ENCODE measurements around the gene RASGRP4.

RASGRP4 gene

DNA sequence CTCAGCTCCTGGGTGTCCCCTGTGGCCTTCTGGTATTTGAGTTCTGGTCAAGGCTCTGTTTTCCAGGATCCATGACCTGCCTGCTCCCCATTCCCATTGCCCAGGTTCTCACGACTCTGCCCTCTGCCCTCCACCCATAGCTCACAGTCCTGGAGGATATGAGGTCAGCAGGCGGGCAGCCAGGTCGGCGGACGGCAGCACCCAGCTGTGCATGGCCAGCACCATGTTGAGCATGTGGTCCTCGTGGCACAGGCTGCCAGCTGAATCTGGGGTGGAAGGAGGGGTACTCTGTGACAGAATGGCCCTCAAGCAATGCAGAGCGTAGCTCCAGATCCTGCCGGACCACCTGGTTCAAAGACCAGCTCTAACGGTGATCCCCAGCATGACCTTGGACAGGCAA lies 5.1 kb downstream of the RASGRP4 start:
- H3K4me1 ChIP-seq (ENCODE audit: insufficient read depth, low read length, poor library complexity, severe bottlenecking): peaks cover 9% of the 10 kb centered on the region
- no peaks in the 10 kb centered on the region for H3K79me2 ChIP-seq (ENCODE audit: insufficient read depth, low read length)
- H3F3A ChIP-seq (ENCODE audit: low read depth): no peaks in the 10 kb centered on the region
- no peaks in the 10 kb centered on the region for H4K20me1 ChIP-seq (ENCODE audit: insufficient read depth, low read length, poor library complexity, severe bottlenecking)
- no peaks in the 10 kb centered on the region for H3K36me3 ChIP-seq (ENCODE audit: insufficient read depth, low read length)
- H3K27me3 ChIP-seq (ENCODE audit: insufficient read depth, low read length, poor library complexity, severe bottlenecking): no peaks in the 10 kb centered on the region
- no peak overlapping the region for H3K9ac ChIP-seq (ENCODE audit: low read depth, low read length, poor library complexity, severe bottlenecking)
- TF ChIP-seq, protein P1, sequence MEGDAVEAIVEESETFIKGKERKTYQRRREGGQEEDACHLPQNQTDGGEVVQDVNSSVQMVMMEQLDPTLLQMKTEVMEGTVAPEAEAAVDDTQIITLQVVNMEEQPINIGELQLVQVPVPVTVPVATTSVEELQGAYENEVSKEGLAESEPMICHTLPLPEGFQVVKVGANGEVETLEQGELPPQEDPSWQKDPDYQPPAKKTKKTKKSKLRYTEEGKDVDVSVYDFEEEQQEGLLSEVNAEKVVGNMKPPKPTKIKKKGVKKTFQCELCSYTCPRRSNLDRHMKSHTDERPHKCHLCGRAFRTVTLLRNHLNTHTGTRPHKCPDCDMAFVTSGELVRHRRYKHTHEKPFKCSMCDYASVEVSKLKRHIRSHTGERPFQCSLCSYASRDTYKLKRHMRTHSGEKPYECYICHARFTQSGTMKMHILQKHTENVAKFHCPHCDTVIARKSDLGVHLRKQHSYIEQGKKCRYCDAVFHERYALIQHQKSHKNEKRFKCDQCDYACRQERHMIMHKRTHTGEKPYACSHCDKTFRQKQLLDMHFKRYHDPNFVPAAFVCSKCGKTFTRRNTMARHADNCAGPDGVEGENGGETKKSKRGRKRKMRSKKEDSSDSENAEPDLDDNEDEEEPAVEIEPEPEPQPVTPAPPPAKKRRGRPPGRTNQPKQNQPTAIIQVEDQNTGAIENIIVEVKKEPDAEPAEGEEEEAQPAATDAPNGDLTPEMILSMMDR (conservative IDR thresholded peaks at IDR 0.05; ENCODE audit: low read length): no peak
- no peak for TF ChIP-seq EZH2phosphoT487 (IDR thresholded peaks at IDR 0.05; ENCODE audit: borderline replicate concordance)
- H3K4me2 ChIP-seq (ENCODE audit: low read depth, low read length, poor library complexity, severe bottlenecking): no peak overlapping the region
- H3K9me2 ChIP-seq (replicated peaks; ENCODE audit: low read depth, low read length): no peaks in the 10 kb centered on the region
- H3K9me3 ChIP-seq (ENCODE audit: insufficient read depth, low read depth, low read length): no peaks in the 10 kb centered on the region
- H3K4me3 ChIP-seq (ENCODE audit: low read length, poor library complexity, severe bottlenecking): no peak overlapping the region
- no peak overlapping the region for H2AFZ ChIP-seq (ENCODE audit: low read length)

DNA sequence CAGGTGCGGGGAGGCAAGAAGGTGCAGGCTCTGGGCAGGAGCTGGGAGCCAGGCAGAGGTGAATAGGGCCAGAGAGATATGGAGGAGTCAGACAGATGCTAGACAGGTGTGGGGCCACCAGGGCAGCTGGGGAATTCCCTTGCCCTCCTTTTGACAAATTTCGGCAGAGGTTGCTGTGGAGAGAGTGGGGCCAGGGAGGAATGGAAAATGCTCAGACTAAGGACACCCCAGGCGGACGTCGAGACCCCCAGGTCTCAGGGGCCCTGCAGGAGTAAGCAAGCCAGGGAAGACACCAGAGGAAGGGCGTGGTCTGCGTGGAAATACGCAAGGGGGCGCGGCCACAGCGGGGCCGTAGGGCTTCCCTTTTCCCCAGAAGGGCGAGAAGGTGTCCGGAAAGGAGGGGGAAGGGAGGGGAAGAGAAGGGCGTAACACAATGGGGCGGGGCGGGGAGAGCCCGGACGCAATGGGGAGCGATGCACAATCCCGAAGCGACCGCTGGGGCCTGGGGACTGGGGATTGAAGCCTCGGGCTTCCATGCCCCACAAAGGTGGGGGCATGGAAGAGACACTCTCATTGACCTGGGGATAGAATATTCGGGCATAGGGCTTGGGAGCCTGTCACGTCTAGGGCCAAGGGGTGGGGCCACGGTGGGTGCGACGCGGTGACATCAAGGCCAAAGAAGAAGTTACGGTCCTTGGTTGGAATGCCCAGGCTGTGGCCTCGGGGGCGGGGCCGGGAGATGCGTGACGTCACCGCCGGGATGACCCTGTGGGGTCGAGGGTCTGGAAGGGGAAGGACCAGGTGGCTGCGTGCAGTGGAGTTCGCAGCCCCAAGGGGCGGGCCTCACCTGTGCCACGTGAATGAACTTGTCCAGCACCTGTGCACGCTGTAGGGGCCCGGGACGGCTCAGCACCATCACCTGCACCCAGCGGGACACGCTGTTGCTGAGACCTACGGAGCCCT lies 8.2 kb downstream of the RASGRP4 start:
- Histone ChIP-seq H4K20me1 (ENCODE audit: insufficient read depth, low read length, poor library complexity, severe bottlenecking) (no peaks in the 10 kb centered on the region), H3K9me3 (ENCODE audit: insufficient read depth, low read depth, low read length) (no peaks in the 10 kb centered on the region), H3K36me3 (ENCODE audit: insufficient read depth, low read length) (no peaks in the 10 kb centered on the region), H3K9ac (ENCODE audit: low read depth, low read length, poor library complexity, severe bottlenecking) (no peak overlapping the region), H3K4me1 (ENCODE audit: insufficient read depth, low read length, poor library complexity, severe bottlenecking) (no peaks in the 10 kb centered on the region), H3F3A (ENCODE audit: low read depth) (no peaks in the 10 kb centered on the region), H3K27me3 (ENCODE audit: insufficient read depth, low read length, poor library complexity, severe bottlenecking) (no peaks in the 10 kb centered on the region), H3K4me2 (ENCODE audit: low read depth, low read length, poor library complexity, severe bottlenecking) (no peak overlapping the region), H3K9me2 (replicated peaks; ENCODE audit: low read depth, low read length) (no peaks in the 10 kb centered on the region), H3K79me2 (ENCODE audit: insufficient read depth, low read length) (no peaks in the 10 kb centered on the region), H2AFZ (ENCODE audit: low read length) (no peak overlapping the region), H3K4me3 (ENCODE audit: low read length, poor library complexity, severe bottlenecking) (no peak overlapping the region)
- TF ChIP-seq EZH2phosphoT487 (IDR thresholded peaks at IDR 0.05; ENCODE audit: borderline replicate concordance): no peak
- TF ChIP-seq, protein P1 (conservative IDR thresholded peaks at IDR 0.05; ENCODE audit: low read length): no peak

DNA sequence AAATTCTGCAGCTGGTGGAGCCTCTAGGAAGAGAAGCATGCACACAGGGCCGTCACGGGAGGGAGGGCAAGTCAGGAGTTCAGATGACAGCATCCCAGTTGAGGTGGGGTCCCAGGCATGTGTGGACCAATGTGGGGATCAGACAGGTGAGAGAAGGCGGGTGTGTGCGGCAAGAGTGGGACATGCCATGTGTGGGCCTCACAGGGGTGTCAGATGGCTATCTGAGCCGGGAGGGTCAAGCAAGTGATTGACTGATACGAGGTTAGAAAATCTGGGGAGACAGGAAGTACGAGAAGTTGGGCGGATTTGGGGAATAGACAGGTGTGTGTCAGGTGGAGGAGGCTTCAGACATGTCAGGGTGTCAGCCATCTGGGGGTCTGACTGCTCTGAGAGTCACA lies 8.9 kb downstream of the RASGRP4 start:
- TF ChIP-seq, protein P1 (conservative IDR thresholded peaks at IDR 0.05; ENCODE audit: low read length): no peak
- no peak for TF ChIP-seq EZH2phosphoT487 (IDR thresholded peaks at IDR 0.05; ENCODE audit: borderline replicate concordance)
- H3K9ac ChIP-seq (ENCODE audit: low read depth, low read length, poor library complexity, severe bottlenecking): no peak overlapping the region
- no peaks in the 10 kb centered on the region for H3K9me2 ChIP-seq (replicated peaks; ENCODE audit: low read depth, low read length)
- no peak overlapping the region for H2AFZ ChIP-seq (ENCODE audit: low read length)
- H3K9me3 ChIP-seq (ENCODE audit: insufficient read depth, low read depth, low read length): no peaks in the 10 kb centered on the region
- H3K36me3 ChIP-seq (ENCODE audit: insufficient read depth, low read length): no peaks in the 10 kb centered on the region
- H3K27me3 ChIP-seq (ENCODE audit: insufficient read depth, low read length, poor library complexity, severe bottlenecking): no peaks in the 10 kb centered on the region
- H3F3A ChIP-seq (ENCODE audit: low read depth): no peaks in the 10 kb centered on the region
- H3K4me3 ChIP-seq (ENCODE audit: low read length, poor library complexity, severe bottlenecking): no peak overlapping the region
- H3K4me1 ChIP-seq (ENCODE audit: insufficient read depth, low read length, poor library complexity, severe bottlenecking): no peaks in the 10 kb centered on the region
- no peak overlapping the region for H3K4me2 ChIP-seq (ENCODE audit: low read depth, low read length, poor library complexity, severe bottlenecking)
- no peaks in the 10 kb centered on the region for H3K79me2 ChIP-seq (ENCODE audit: insufficient read depth, low read length)
- H4K20me1 ChIP-seq (ENCODE audit: insufficient read depth, low read length, poor library complexity, severe bottlenecking): no peaks in the 10 kb centered on the region
